Lower leg skin (tissue), 4 donors: ENCODE data around the gene LRP1. TPM values are rescaled to one million over a fixed set of nuclear protein-coding genes. Genes with fewer than 3 reads are reported as not detected.

Experiments
- DNase-seq, 2 donors: peaks; one replicate each; pipeline ENCODE4 v3.0.0-alpha.2; 2019; ENCODE audit warnings: low spot score in 2 of 2
- H3K4me3 ChIP-seq: fragments of 200-600 bp; sonication (generic); 2 replicates; pipeline ENCODE4 v1.5.1; 2017; ENCODE audit warnings: mild to moderate bottlenecking, low read depth; ENCODE audit not compliant: poor library complexity, severe bottlenecking
- POLR2A ChIP-seq, 2 donors: fragments of 450-650 bp; IDR thresholded peaks; one replicate each; pipeline ENCODE4 v1.6.1; 2016 to 2017; ENCODE audit warnings: antibody characterized with exemption in 2 of 2, mild to moderate bottlenecking in 1 of 2, moderate library complexity in 1 of 2
- WGBS, 2 donors: methylation state at CpG; one replicate each; pipeline ENCODE4 v1.1.5; 2018; 5-methylcytosine and 5-hydroxymethylcytosine counted together
- intact Hi-C: fragments of 100-400 bp; cut with DNase I; formaldehyde crosslinking; loops from one replicate; pipeline ENCODE4 v1.15.0; 2023; ENCODE audit warnings: low total_unique reads
- total RNA-seq, 4 donors: library from RNA; depleted of rRNA; stranded (reverse); fragments of >200 nt; gene quantifications; one replicate each; pipeline ENCODE4 v1.1.0, GENCODE V29; 2016
- TF ChIP-seq, protein P1 (sequence below), 3 donors: fragments of 450-650 bp; IDR thresholded peaks; one replicate each; pipeline ENCODE4 v1.5.1; 2016; ENCODE audit warnings: antibody characterized with exemption in 3 of 3, mild to moderate bottlenecking in 3 of 3, moderate library complexity in 2 of 3

Gene LRP1
- total RNA-seq, 4 donors from 2014 or later: 93.4 to 156 (median 101) TPM

DNA sequence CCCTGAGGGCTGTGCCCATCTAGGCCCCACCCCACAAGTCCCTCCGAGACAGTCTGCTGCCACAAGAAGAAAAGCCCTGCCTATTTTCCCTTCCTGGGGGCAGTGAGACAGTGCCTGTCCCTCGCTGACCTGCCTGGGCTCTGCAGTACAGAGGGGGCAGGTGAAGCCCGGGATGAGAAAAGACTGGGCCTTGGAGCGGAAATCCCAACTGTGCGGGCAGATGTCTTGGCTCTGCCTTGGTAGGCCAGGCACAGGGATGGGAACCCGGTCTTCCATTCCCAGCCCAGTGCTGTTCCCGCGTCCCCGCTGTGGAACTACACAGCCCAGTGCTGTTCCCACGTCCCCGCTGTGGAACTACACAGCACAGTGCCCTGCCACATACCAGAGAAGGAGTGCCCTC is 75.5 kb downstream of the LRP1 start:
- intact Hi-C loops: no loop called here
- H3K4me3 ChIP-seq: no peak overlapping the region
- TF ChIP-seq POLR2A (IDR thresholded peaks at IDR 0.05): no peak
- TF ChIP-seq, protein P1, sequence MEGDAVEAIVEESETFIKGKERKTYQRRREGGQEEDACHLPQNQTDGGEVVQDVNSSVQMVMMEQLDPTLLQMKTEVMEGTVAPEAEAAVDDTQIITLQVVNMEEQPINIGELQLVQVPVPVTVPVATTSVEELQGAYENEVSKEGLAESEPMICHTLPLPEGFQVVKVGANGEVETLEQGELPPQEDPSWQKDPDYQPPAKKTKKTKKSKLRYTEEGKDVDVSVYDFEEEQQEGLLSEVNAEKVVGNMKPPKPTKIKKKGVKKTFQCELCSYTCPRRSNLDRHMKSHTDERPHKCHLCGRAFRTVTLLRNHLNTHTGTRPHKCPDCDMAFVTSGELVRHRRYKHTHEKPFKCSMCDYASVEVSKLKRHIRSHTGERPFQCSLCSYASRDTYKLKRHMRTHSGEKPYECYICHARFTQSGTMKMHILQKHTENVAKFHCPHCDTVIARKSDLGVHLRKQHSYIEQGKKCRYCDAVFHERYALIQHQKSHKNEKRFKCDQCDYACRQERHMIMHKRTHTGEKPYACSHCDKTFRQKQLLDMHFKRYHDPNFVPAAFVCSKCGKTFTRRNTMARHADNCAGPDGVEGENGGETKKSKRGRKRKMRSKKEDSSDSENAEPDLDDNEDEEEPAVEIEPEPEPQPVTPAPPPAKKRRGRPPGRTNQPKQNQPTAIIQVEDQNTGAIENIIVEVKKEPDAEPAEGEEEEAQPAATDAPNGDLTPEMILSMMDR (IDR thresholded peaks at IDR 0.05): no peak
- 78 to 82% methylated on average over 10 of the region's 11 CpGs for WGBS, 2 donors
- no peak for DNase-seq

DNA sequence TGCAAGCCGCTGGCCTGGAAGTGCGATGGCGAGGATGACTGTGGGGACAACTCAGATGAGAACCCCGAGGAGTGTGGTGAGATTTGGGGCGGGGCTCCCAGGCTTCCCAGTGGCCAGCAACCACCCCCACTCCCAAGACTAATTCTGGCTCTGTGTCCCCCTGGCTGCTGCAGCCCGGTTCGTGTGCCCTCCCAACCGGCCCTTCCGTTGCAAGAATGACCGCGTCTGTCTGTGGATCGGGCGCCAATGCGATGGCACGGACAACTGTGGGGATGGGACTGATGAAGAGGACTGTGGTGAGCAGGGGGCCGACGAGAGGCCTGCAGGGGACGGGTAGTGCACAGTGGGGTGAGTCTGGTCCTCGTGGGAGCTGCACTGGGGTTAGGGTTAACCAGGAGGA is 76.2 kb downstream of the LRP1 start:
- intact Hi-C loops: no loop called here
- TF ChIP-seq POLR2A (IDR thresholded peaks at IDR 0.05): no peak
- TF ChIP-seq, protein P1 (IDR thresholded peaks at IDR 0.05): no peak
- H3K4me3 ChIP-seq: no peak overlapping the region
- 87 to 89% methylated on average over 19 of the region's 19 CpGs for WGBS, 2 donors
- DNase-seq: no peak

DNA sequence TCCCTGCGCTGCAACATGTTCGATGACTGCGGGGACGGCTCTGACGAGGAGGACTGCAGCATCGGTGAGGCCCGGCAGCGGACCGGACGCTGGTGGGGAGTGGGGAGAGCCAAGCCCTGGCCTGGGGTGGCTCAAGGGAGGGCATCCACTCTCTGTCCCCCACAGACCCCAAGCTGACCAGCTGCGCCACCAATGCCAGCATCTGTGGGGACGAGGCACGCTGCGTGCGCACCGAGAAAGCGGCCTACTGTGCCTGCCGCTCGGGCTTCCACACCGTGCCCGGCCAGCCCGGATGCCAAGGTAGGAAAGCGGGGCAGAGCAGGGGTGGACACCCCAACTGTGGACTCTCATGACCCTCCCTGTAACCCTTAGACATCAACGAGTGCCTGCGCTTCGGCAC is 76.9 kb downstream of the LRP1 start:
- no peak overlapping the region for H3K4me3 ChIP-seq
- no peak for TF ChIP-seq POLR2A (IDR thresholded peaks at IDR 0.05)
- no peak for DNase-seq
- intact Hi-C loops: no loop called here
- WGBS, 2 donors: 94 to 96% methylated on average over 26 of the region's 26 CpGs

DNA sequence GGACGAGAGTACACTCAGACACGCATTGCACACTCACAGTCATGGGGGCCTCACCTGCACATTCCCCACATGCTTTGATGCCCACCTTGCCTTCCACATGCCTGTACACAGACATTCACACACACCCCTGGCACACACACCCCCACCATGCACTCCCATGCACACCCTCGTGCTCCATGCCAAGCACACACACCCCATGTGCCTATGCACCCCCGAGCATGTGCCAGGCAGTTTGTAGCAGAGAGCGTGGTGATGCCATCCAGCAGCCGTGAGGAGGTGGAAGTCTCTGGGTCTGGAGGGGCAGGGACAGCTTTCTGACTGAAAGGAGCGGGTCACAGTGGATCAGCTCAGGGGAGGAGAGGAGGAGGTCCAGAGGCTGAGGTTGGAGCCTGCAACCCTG is 77.6 kb downstream of the LRP1 start:
- no peak overlapping the region for H3K4me3 ChIP-seq
- no peak for DNase-seq
- WGBS, 2 donors: 79 to 82% methylated on average over 7 of the region's 7 CpGs
- TF ChIP-seq, protein P1 (IDR thresholded peaks at IDR 0.05): no peak
- TF ChIP-seq POLR2A (IDR thresholded peaks at IDR 0.05): no peak
- intact Hi-C loops: no loop called here

DNA sequence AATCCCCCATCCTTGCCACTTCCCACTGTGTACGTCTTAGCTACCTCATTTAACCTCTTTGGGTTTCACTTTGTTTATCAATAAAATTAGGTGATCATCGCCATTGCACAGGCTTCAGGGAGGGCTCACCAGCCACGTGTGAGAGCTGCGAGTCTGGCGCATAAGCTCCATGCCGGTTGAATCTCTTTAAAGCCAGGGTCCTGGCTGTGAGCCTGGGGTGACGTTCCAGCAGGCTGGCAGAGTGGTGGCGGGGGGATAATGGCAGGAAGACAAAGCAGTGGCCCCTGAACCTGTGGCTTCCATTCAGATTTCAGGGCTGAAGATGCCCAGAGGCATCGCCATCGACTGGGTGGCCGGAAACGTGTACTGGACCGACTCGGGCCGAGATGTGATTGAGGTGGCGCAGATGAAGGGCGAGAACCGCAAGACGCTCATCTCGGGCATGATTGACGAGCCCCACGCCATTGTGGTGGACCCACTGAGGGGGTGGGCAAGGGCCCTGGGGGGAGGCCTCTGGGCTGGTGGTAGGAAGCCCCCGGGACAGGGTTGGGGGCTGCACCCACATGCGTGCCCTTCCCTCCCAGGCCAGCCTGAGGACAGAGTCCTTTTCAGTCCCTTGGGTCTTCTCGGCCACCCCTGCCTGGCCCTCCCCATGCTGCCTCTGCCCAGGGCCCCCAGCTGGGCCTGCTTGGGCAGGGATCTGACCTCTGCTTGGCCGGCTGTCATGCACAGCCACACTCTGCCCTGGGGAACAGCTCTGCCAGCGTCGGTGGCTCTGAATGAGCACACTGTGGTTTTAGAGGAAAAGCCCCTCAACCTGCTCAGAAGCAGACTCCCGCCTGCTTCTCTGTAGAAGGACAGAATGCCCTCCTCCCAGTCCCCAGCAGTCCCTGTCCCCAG is 79.7 kb downstream of the LRP1 start:
- TF ChIP-seq, protein P1 (IDR thresholded peaks at IDR 0.05): no peak
- TF ChIP-seq POLR2A (IDR thresholded peaks at IDR 0.05): no peak
- DNase-seq: no peak
- WGBS, 2 donors: 84 to 89% methylated on average over 26 to 28 of the region's 29 CpGs
- no peak overlapping the region for H3K4me3 ChIP-seq
- intact Hi-C loops: no loop called here

DNA sequence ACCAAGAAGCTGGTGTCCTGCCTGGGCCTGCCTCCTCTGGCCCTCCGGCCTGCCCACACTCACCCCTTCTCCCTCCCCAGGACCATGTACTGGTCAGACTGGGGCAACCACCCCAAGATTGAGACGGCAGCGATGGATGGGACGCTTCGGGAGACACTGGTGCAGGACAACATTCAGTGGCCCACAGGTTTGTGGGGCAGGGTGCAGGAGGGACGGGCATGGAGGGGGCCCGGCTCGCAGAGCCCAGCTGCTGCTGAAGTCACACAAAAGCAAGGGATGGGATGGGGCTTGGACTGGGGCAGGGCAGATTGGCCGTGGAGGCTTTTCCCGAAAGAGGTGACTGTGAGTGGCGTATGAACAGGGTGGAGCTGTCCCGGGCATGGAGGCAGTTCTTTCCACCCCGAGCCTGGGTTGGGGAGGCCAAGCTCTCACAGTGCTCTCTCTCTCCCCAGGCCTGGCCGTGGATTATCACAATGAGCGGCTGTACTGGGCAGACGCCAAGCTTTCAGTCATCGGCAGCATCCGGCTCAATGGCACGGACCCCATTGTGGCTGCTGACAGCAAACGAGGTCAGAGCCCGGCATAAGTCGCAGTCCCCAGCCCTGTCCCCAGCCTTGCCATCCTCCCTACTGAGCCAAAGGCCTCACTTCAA is 80.5 kb downstream of the LRP1 start:
- DNase-seq: no peak
- WGBS, 2 donors: 76 to 78% methylated on average over 20 to 22 of the region's 22 CpGs
- H3K4me3 ChIP-seq: no peak overlapping the region
- intact Hi-C loops: no loop called here
- TF ChIP-seq, protein P1 (IDR thresholded peaks at IDR 0.05): no peak
- TF ChIP-seq POLR2A (IDR thresholded peaks at IDR 0.05): no peak
